ENCODE data around the gene CCDC18. TPM values are rescaled to one million over a fixed set of nuclear protein-coding genes. Genes with fewer than 3 reads are reported as not detected.
"Not testable (repeated sequence)": the region's sequence is repeated elsewhere in the genome, so short reads cannot be mapped to it uniquely, and the experiment has no call there.

The CCDC18 gene
- total RNA-seq, 1 donor: 6.2 TPM

GRCh38 chr1:93235261-93235660 lies 54.7 kb downstream of the CCDC18 start:
- Histone ChIP-seq H3K79me2 (ENCODE audit: insufficient read depth, low read length) (no peaks in the 10 kb centered on the region), H3K9me3 (ENCODE audit: low read depth, low read length) (no peaks in the 10 kb centered on the region), H2AFZ (ENCODE audit: low read length) (no peak overlapping the region), H3K27me3 (ENCODE audit: insufficient read depth, low read length) (no peaks in the 10 kb centered on the region), H3K4me3 (ENCODE audit: insufficient read depth, low read length) (no peak overlapping the region), H4K20me1 (ENCODE audit: insufficient read depth, low read length) (no peaks in the 10 kb centered on the region), H3K36me3 (ENCODE audit: insufficient read depth, low read length) (peaks cover 10% of the 10 kb centered on the region), H3K4me2 (ENCODE audit: insufficient read depth, low read length) (no peak overlapping the region), H3K27ac (ENCODE audit: low read depth, low read length) (no peak overlapping the region), H3K4me1 (ENCODE audit: insufficient read depth, low read length) (no peaks in the 10 kb centered on the region)
- TF ChIP-seq, protein P1, sequence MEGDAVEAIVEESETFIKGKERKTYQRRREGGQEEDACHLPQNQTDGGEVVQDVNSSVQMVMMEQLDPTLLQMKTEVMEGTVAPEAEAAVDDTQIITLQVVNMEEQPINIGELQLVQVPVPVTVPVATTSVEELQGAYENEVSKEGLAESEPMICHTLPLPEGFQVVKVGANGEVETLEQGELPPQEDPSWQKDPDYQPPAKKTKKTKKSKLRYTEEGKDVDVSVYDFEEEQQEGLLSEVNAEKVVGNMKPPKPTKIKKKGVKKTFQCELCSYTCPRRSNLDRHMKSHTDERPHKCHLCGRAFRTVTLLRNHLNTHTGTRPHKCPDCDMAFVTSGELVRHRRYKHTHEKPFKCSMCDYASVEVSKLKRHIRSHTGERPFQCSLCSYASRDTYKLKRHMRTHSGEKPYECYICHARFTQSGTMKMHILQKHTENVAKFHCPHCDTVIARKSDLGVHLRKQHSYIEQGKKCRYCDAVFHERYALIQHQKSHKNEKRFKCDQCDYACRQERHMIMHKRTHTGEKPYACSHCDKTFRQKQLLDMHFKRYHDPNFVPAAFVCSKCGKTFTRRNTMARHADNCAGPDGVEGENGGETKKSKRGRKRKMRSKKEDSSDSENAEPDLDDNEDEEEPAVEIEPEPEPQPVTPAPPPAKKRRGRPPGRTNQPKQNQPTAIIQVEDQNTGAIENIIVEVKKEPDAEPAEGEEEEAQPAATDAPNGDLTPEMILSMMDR (IDR thresholded peaks at IDR 0.05; ENCODE audit: extremely low read depth, low read depth, low read length): no peak
- DNase-seq (ENCODE audit: insufficient read length, low spot score, missing footprints): no peak

DNA sequence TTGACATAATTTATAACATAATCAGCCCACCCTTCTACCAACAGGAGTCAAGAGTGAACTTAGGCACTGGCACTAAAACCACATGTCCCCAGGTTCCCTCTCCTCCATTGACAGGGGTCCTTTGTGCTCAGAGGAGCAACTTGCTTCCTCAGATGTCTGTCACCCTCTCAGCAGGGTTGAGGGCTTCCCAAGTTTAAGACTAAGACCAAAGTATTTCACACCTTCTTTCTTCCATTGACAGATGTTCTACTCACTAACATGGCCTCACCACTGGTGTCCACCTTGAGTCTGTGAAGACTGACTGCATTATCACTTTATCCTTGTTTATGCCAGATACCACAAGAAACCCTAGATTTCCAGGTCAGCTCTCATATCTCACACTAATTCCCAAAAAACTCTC lies 56.5 kb downstream of the CCDC18 start:
- Histone ChIP-seq H2AFZ (ENCODE audit: low read length) (no peak overlapping the region), H3K27ac (ENCODE audit: low read depth, low read length) (no peak overlapping the region), H3K4me3 (ENCODE audit: insufficient read depth, low read length) (no peak overlapping the region), H3K4me2 (ENCODE audit: insufficient read depth, low read length) (no peak overlapping the region), H4K20me1 (ENCODE audit: insufficient read depth, low read length) (no peaks in the 10 kb centered on the region), H3K79me2 (ENCODE audit: insufficient read depth, low read length) (no peaks in the 10 kb centered on the region), H3K27me3 (ENCODE audit: insufficient read depth, low read length) (no peaks in the 10 kb centered on the region), H3K36me3 (ENCODE audit: insufficient read depth, low read length) (peaks cover 16% of the 10 kb centered on the region), H3K4me1 (ENCODE audit: insufficient read depth, low read length) (no peaks in the 10 kb centered on the region), H3K9me3 (ENCODE audit: low read depth, low read length) (no peaks in the 10 kb centered on the region)
- DNase-seq (ENCODE audit: insufficient read length, low spot score, missing footprints): no peak
- TF ChIP-seq, protein P1 (IDR thresholded peaks at IDR 0.05; ENCODE audit: extremely low read depth, low read depth, low read length): no peak

GRCh38 chr1:93238425-93238824 lies 57.9 kb downstream of the CCDC18 start:
- no peak overlapping the region for H2AFZ ChIP-seq (ENCODE audit: low read length)
- H3K4me2 ChIP-seq (ENCODE audit: insufficient read depth, low read length): no peak overlapping the region
- DNase-seq (ENCODE audit: insufficient read length, low spot score, missing footprints): no peak
- TF ChIP-seq, protein P1 (IDR thresholded peaks at IDR 0.05; ENCODE audit: extremely low read depth, low read depth, low read length): no peak
- no peak overlapping the region for H3K4me3 ChIP-seq (ENCODE audit: insufficient read depth, low read length)
- H3K79me2 ChIP-seq (ENCODE audit: insufficient read depth, low read length): no peaks in the 10 kb centered on the region
- H3K4me1 ChIP-seq (ENCODE audit: insufficient read depth, low read length): no peaks in the 10 kb centered on the region
- H3K9me3 ChIP-seq (ENCODE audit: low read depth, low read length): no peaks in the 10 kb centered on the region
- no peaks in the 10 kb centered on the region for H3K27me3 ChIP-seq (ENCODE audit: insufficient read depth, low read length)
- no peak overlapping the region for H3K27ac ChIP-seq (ENCODE audit: low read depth, low read length)
- no peaks in the 10 kb centered on the region for H4K20me1 ChIP-seq (ENCODE audit: insufficient read depth, low read length)
- H3K36me3 ChIP-seq (ENCODE audit: insufficient read depth, low read length): peaks cover 23% of the 10 kb centered on the region

GRCh38 chr1:93239863-93240262 lies 59.3 kb downstream of the CCDC18 start:
- H3K4me3 ChIP-seq (ENCODE audit: insufficient read depth, low read length): no peak overlapping the region

GRCh38 chr1:93243233-93243632 lies 62.7 kb downstream of the CCDC18 start:
- not testable (repeated sequence) for H3K79me2 ChIP-seq (ENCODE audit: insufficient read depth, low read length); H3K9me3 ChIP-seq (ENCODE audit: low read depth, low read length); H2AFZ ChIP-seq (ENCODE audit: low read length); H3K27me3 ChIP-seq (ENCODE audit: insufficient read depth, low read length); DNase-seq (ENCODE audit: insufficient read length, low spot score, missing footprints); H3K4me2 ChIP-seq (ENCODE audit: insufficient read depth, low read length); H4K20me1 ChIP-seq (ENCODE audit: insufficient read depth, low read length); H3K4me1 ChIP-seq (ENCODE audit: insufficient read depth, low read length); H3K27ac ChIP-seq (ENCODE audit: low read depth, low read length); H3K4me3 ChIP-seq (ENCODE audit: insufficient read depth, low read length)
- H3K36me3 ChIP-seq (ENCODE audit: insufficient read depth, low read length): peaks cover 13% of the 10 kb centered on the region

More at GRCh38 chr1:93239863-93240262, 59.3 kb downstream of the CCDC18 start:
- Histone ChIP-seq H3K9me3 (ENCODE audit: low read depth, low read length) (no peaks in the 10 kb centered on the region), H3K27ac (ENCODE audit: low read depth, low read length) (no peak overlapping the region), H3K4me2 (ENCODE audit: insufficient read depth, low read length) (no peak overlapping the region), H3K79me2 (ENCODE audit: insufficient read depth, low read length) (no peaks in the 10 kb centered on the region), H3K27me3 (ENCODE audit: insufficient read depth, low read length) (no peaks in the 10 kb centered on the region), H4K20me1 (ENCODE audit: insufficient read depth, low read length) (no peaks in the 10 kb centered on the region), H3K36me3 (ENCODE audit: insufficient read depth, low read length) (peaks cover 23% of the 10 kb centered on the region), H2AFZ (ENCODE audit: low read length) (no peak overlapping the region), H3K4me1 (ENCODE audit: insufficient read depth, low read length) (no peaks in the 10 kb centered on the region)
- TF ChIP-seq, protein P1 (IDR thresholded peaks at IDR 0.05; ENCODE audit: extremely low read depth, low read depth, low read length): no peak
- DNase-seq (ENCODE audit: insufficient read length, low spot score, missing footprints): no peak
